ENCODE measurements around the gene OSM. TPM values are rescaled to one million over a fixed set of nuclear protein-coding genes. Genes with fewer than 3 reads are reported as not detected.

Gene OSM
- polyA plus RNA-seq, 1 donor (not counting 4 experiments of a cell fraction or from before 2014, with no cell fraction given), result not detected

- Histone ChIP-seq H4K20me1 (ENCODE audit: control insufficient read depth, extremely low read depth, insufficient read depth, low read length) (no peaks in the 10 kb centered on the region), H3K27me3 (ENCODE audit: control insufficient read depth, extremely low read depth, insufficient read depth, low read length) (no peaks in the 10 kb centered on the region), H3K36me3 (ENCODE audit: control insufficient read depth in 2 of 2, extremely low read depth in 1 of 2, insufficient read depth in 2 of 2, low read length in 2 of 2) (peaks cover 0 to 2% of the 10 kb centered on the region in 2 experiments), H3K9me3 (ENCODE audit: control insufficient read depth, low read depth, low read length) (no peaks in the 10 kb centered on the region), H3K4me2 (ENCODE audit: control insufficient read depth, extremely low read depth, insufficient read depth, low read depth, low read length) (peak overlapping the region; percentile 92), H3K4me3 (ENCODE audit: control insufficient read depth in 2 of 3, extremely low read depth in 1 of 3, insufficient read depth in 2 of 3, low read depth in 1 of 3, low read length in 3 of 3) (peak overlapping the region; percentile 52 to 79 (median 68)), H3K9ac (ENCODE audit: control insufficient read depth, extremely low read depth, insufficient read depth, low read length) (peak overlapping the region; percentile 77), H3K27ac (ENCODE audit: control insufficient read depth, insufficient read depth, low read length) (no peak overlapping the region), H3K9me1 (ENCODE audit: control insufficient read depth, extremely low read depth, insufficient read depth, low read length) (no peaks in the 10 kb centered on the region), H3K4me1 (ENCODE audit: control insufficient read depth, extremely low read depth, insufficient read depth, low read length) (peaks cover 12% of the 10 kb centered on the region), H3K79me2 (ENCODE audit: control insufficient read depth, insufficient read depth, low read length) (no peaks in the 10 kb centered on the region), H2AFZ (ENCODE audit: control insufficient read depth, low read length) (peak overlapping the region; percentile 15)
- FAIRE-seq (no peak), DNase-seq (ENCODE audit: low read depth, low spot score) (no peak)
- dilution Hi-C loops (cut with MboI; ENCODE audit: extremely low pct_ligation_motif_present, low sequenced_read_pairs), result no loop called here
- TF ChIP-seq EZH2 (IDR thresholded peaks at IDR 0.05; ENCODE audit: low read length), result no peak
- no peak for TF ChIP-seq CTCF (optimal IDR thresholded peaks at IDR 0.05 in 1 of 3, IDR thresholded peaks at IDR 0.05 in 1 of 3, conservative IDR thresholded peaks at IDR 0.05 in 1 of 3; ENCODE audit: extremely low read depth in 1 of 3, insufficient read depth in 2 of 3, low read length in 3 of 3)
Measured at GRCh38 chr22:30245181-30245984, 21.3 kb downstream of the OSM start.

GRCh38 chr22:30244641-30245040 lies 22.0 kb downstream of the OSM start:
- peaks cover 12% of the 10 kb centered on the region for H3K4me1 ChIP-seq (ENCODE audit: control insufficient read depth, extremely low read depth, insufficient read depth, low read length)
- no peaks in the 10 kb centered on the region for H3K9me3 ChIP-seq (ENCODE audit: control insufficient read depth, low read depth, low read length)
- TF ChIP-seq CTCF (optimal IDR thresholded peaks at IDR 0.05 in 1 of 3, IDR thresholded peaks at IDR 0.05 in 1 of 3, conservative IDR thresholded peaks at IDR 0.05 in 1 of 3; ENCODE audit: extremely low read depth in 1 of 3, insufficient read depth in 2 of 3, low read length in 3 of 3), result no peak
- TF ChIP-seq EZH2 (IDR thresholded peaks at IDR 0.05; ENCODE audit: low read length), result no peak
- H3K9ac ChIP-seq (ENCODE audit: control insufficient read depth, extremely low read depth, insufficient read depth, low read length), result no peak overlapping the region
- H4K20me1 ChIP-seq (ENCODE audit: control insufficient read depth, extremely low read depth, insufficient read depth, low read length), result no peaks in the 10 kb centered on the region
- H3K4me2 ChIP-seq (ENCODE audit: control insufficient read depth, extremely low read depth, insufficient read depth, low read depth, low read length), result no peak overlapping the region
- H3K36me3 ChIP-seq (ENCODE audit: control insufficient read depth in 2 of 2, extremely low read depth in 1 of 2, insufficient read depth in 2 of 2, low read length in 2 of 2), result peaks cover 0 to 2% of the 10 kb centered on the region in 2 experiments
- H3K79me2 ChIP-seq (ENCODE audit: control insufficient read depth, insufficient read depth, low read length), result no peaks in the 10 kb centered on the region
- H3K27ac ChIP-seq (ENCODE audit: control insufficient read depth, insufficient read depth, low read length), result no peak overlapping the region
- no peak overlapping the region for H3K4me3 ChIP-seq (ENCODE audit: control insufficient read depth in 2 of 3, extremely low read depth in 1 of 3, insufficient read depth in 2 of 3, low read depth in 1 of 3, low read length in 3 of 3)
- dilution Hi-C loops (cut with MboI; ENCODE audit: extremely low pct_ligation_motif_present, low sequenced_read_pairs), result no loop called here
- H3K27me3 ChIP-seq (ENCODE audit: control insufficient read depth, extremely low read depth, insufficient read depth, low read length), result no peaks in the 10 kb centered on the region
- H2AFZ ChIP-seq (ENCODE audit: control insufficient read depth, low read length), result no peak overlapping the region
- no peak for FAIRE-seq
- H3K9me1 ChIP-seq (ENCODE audit: control insufficient read depth, extremely low read depth, insufficient read depth, low read length), result no peaks in the 10 kb centered on the region
- DNase-seq (ENCODE audit: low read depth, low spot score), result no peak
